ENCODE data around the gene ZNF691. TPM values are rescaled to one million over a fixed set of nuclear protein-coding genes. Genes with fewer than 3 reads are reported as not detected.

ZNF691 gene
- 1 to 10 TPM; 2.8 to 5.7 (median 5.2) TPM for total RNA-seq
- total RNA-seq (2013), result 10.8 TPM

- Histone ChIP-seq H3K36me3 (ENCODE audit: control insufficient read depth, insufficient read depth, low read length) (peaks cover 12% of the 10 kb centered on the region), H3K27me3 (ENCODE audit: control insufficient read depth, insufficient read depth, low read length) (no peaks in the 10 kb centered on the region), H3K9me3 (ENCODE audit: control insufficient read depth, insufficient read depth, low read length) (no peaks in the 10 kb centered on the region), H3K4me1 (ENCODE audit: control insufficient read depth, insufficient read depth, low read length) (peaks cover 14% of the 10 kb centered on the region), H3K4me3 (ENCODE audit: low read length) (peak within 1 kb of the TSS; percentile 72), H3K27ac (ENCODE audit: low read length) (peak within 1 kb of the TSS; percentile 16)
- DNase-seq (peak; percentile 71 to 95), ATAC-seq (peak; percentile 97 to 99 (median 98))
- Mint-ChIP-seq H3K36me3 (no peaks in the 10 kb centered on the region), H3K4me3 (peak within 1 kb of the TSS; percentile 92), H3K27ac (peak within 1 kb of the TSS; percentile 52 to 91), H3K27me3 (ENCODE audit: low read depth in 2 of 2) (no peaks in the 10 kb centered on the region), H3K4me1 (peaks cover 17 to 32% of the 10 kb centered on the region in 2 donors), H3K9me3 (no peaks in the 10 kb centered on the region)
- no peak for TF ChIP-seq CTCF (IDR thresholded peaks at IDR 0.05)
- WGBS (ENCODE audit: insufficient coverage), result under 1% methylated on average over 50 of the region's 50 CpGs
- intact Hi-C loops (cut with micrococcal nuclease), result loop anchor here (1.0 kb wide), 2 partner anchors 29 to 79 kb away; partner anchors contain the start of genes C1orf50, ERMAP, P3H1 and SVBP
Measured at GRCh38 chr1:42846257-42847110, at the start of gene ZNF691. TSS of gene ZNF691 (plus strand) at chr1:42846613. CDS start at chr1:42849659, 3,046 bp downstream.

- H3K27me3 ChIP-seq (ENCODE audit: control insufficient read depth, insufficient read depth, low read length), result no peaks in the 10 kb centered on the region
- no peak for TF ChIP-seq CTCF (IDR thresholded peaks at IDR 0.05)
- DNase-seq, result no peak
Measured at GRCh38 chr1:42797414-42797813, 49.0 kb upstream of the ZNF691 start.

DNA sequence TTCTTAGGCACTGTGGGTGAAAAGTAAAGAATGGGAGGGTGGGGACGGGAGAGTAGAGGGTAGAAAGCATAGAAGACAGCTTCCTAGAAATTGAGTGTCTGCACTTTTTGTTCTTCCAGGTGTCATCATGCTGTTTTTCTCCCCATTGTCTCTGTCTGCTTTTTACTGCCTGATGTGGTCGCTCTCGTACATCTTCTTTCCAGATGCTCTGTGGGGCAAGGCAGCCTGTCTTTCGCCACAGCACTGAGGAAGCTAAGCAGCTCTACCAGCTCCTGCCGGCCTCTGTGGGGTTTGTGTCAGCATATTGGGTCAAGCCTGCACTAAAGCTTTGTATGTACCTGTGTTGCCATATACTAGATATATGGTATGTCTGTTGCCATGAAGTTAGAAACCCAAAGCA is 48.4 kb upstream of the ZNF691 start:
- WGBS (ENCODE audit: insufficient coverage), result 87% methylated on average over 5 of the region's 5 CpGs
- intact Hi-C loops (cut with micrococcal nuclease), result no loop called here
- Histone ChIP-seq H3K4me3 (ENCODE audit: low read length) (no peak overlapping the region), H3K27ac (ENCODE audit: low read length) (no peak overlapping the region), H3K9me3 (ENCODE audit: control insufficient read depth, insufficient read depth, low read length) (no peaks in the 10 kb centered on the region), H3K4me1 (ENCODE audit: control insufficient read depth, insufficient read depth, low read length) (no peaks in the 10 kb centered on the region), H3K36me3 (ENCODE audit: control insufficient read depth, insufficient read depth, low read length) (no peaks in the 10 kb centered on the region), H3K27me3 (ENCODE audit: control insufficient read depth, insufficient read depth, low read length) (no peaks in the 10 kb centered on the region)
- Mint-ChIP-seq H3K27ac (no peak overlapping the region), H3K36me3 (no peaks in the 10 kb centered on the region), H3K4me1 (no peaks in the 10 kb centered on the region), H3K27me3 (ENCODE audit: low read depth in 2 of 2) (no peaks in the 10 kb centered on the region), H3K4me3 (no peak overlapping the region), H3K9me3 (no peaks in the 10 kb centered on the region)
- ATAC-seq, result no peak
- no peak for DNase-seq
- TF ChIP-seq CTCF (IDR thresholded peaks at IDR 0.05), result no peak

More at GRCh38 chr1:42797414-42797813, 49.0 kb upstream of the ZNF691 start:
- ATAC-seq, result no peak
- Histone ChIP-seq H3K4me3 (ENCODE audit: low read length) (no peak overlapping the region), H3K9me3 (ENCODE audit: control insufficient read depth, insufficient read depth, low read length) (no peaks in the 10 kb centered on the region), H3K4me1 (ENCODE audit: control insufficient read depth, insufficient read depth, low read length) (no peaks in the 10 kb centered on the region), H3K36me3 (ENCODE audit: control insufficient read depth, insufficient read depth, low read length) (no peaks in the 10 kb centered on the region), H3K27ac (ENCODE audit: low read length) (no peak overlapping the region)
- intact Hi-C loops (cut with micrococcal nuclease), result no loop called here
- Mint-ChIP-seq H3K4me1 (no peaks in the 10 kb centered on the region), H3K9me3 (no peaks in the 10 kb centered on the region), H3K36me3 (no peaks in the 10 kb centered on the region), H3K4me3 (no peak overlapping the region), H3K27ac (no peak overlapping the region), H3K27me3 (ENCODE audit: low read depth in 2 of 2) (no peaks in the 10 kb centered on the region)
- 88% methylated on average over 1 of the region's 3 CpGs for WGBS (ENCODE audit: insufficient coverage)
